Measurements from ENCODE around the gene THBS3.
"Not testable (repeated sequence)": the region's sequence is repeated elsewhere in the genome, so short reads cannot be mapped to it uniquely, and the experiment has no call there.

The THBS3 gene

DNA sequence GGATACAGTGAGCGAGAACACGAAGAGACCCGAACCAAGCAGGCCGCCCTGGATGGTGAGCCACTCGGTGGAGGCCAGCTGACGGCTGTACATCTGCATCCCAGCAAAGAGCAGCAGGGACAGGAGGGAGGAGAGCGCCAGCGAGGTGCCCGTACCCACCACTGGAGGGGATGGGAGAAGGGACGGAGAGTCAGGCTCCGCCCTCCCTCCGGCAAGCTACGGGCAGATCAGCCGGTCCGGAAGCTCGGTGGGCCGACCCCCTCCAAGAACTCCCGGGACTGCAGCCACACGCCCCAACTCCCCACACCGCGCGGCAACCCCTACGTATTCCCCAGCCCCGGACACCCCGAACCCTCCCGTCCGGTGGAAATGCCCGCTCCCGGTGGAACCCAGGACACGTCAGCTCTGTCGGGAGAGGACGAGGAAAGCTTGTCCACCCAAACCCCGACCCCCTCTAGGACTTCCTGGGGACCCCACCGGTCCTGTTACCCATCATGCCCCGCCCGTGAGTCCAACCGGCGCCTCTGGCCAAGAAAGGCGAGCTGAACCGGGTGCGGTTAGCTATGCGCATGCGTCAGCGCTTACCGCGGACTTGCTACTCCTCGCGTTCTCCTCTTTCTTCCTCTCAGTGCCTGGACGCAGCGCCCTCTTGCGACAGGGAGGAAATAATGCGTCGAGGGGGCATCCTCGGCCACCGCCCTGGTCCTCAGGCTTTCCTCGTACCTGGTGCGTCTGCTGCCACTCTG lies 34.8 kb downstream of the THBS3 start, which contains the start of gene KRTCAP2:
TSS of gene KRTCAP2 (minus strand) at position 573 of the 746 bp plus-strand sequence. CDS start at position 493, 80 bp downstream.
- peak; percentile 97 for DNase-seq

DNA sequence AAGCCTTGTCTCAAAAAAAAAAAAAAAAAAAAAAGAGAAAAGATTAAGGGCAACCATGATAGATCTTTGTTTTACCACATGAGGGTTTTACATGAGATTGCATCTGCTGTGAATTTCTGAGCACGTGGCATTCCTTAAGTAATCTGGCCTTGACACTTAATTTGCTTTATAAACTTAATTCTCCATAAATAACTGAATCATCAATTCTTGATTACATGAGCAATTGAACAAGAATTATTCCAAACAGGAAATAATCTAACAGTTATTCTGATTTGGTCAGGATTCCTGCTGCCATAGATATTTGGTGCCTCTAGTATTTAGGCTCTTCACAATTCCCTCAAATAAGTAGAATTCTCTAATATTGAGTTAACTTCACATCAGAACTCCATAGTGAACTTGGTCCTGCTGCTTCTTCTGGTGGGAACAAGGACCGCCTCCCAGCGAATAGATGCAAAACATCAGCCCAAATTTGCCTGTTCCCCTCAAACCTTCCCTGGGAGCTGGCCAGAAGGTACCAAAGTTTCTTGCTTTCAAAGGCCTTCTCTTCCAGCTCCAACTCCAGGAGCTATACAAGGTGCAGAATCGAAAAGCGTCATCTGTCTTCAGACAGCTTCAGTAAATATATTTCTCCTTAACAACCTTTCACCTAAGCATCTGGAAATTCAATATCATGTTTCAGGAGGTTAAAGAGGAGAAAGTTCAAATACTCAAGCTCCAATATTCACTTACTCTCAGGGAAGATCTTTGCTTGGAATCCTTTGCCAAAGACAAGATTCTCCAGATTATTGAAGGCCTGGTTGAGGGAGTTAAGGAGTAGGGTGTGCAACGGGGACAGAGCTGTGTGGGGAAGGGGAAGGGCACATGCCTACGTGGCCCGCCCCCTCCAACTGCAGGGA lies 35.6 kb downstream of the THBS3 start:
- no peak for DNase-seq

DNA sequence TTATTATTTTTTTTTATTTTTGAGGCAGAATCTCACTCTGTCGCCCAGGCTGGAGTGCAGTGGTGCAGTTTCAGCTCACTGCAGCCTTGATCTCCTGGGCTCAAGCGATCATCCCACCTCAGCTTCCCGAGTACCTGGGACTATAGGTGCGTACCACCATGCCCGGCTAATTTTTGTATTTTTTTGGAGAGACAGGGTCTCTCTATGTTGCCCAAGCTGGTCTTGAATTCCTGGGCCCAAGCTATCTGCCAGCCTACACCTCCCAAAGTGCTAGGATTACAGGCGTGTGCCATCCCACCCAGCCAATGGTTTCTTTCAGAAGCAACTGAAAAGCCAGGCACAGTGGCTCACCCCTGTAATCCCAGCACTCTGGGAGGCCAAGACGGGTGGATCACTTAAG lies 36.9 kb downstream of the THBS3 start:
- DNase-seq = no peak

DNA sequence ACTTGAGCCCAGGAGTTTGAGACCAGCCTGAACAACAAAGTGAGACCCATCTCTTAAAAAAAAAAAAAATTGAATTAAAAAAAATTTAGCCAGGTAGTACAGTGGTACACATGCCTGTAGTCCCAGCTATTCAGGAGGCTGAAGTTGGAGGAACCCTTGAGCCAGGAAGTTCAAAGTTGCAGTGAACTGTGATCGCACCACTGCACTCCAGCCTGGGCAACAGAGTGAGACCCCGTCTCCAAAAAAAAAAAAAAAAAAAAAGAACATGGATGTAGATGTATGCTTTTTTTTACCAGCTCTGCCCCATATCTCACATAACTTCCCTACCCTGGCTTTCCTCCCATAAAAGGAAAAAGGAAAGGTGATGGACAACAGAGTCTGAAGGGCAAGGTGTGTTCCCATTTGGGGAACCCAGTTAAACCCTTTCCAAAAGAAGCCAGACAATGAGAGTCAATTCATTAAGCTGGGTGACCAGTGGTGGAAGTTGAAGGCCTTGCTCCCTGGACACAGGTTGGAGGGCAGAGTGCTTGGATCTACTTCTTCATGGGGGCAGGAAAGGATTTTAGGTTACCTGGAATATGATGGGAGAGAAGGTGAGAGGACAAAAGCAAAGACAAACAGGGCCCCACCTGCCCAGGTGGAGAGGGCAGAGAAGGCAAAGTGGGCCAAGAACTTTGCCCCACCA lies 37.5 kb downstream of the THBS3 start:
- no peak for DNase-seq

DNA sequence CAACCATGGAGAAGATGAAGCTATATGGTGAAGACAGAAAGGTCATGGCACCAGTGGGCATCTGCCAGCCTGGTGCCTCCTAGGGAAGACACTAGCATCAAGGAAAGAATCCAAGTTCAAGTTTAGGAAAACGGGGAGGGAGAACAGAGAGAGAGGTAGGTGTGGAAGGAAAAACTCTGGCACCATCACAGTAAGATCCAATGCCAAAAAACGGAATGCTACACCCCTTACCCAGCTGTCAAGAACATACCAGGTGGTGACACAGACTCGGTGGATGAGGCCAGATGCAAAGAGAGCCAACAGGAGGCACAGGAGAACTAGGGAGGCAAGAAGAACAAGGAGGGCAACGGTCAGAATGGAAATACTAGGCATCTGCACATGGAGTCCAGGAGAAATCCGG lies 38.2 kb downstream of the THBS3 start:
- DNase-seq = no peak

DNA sequence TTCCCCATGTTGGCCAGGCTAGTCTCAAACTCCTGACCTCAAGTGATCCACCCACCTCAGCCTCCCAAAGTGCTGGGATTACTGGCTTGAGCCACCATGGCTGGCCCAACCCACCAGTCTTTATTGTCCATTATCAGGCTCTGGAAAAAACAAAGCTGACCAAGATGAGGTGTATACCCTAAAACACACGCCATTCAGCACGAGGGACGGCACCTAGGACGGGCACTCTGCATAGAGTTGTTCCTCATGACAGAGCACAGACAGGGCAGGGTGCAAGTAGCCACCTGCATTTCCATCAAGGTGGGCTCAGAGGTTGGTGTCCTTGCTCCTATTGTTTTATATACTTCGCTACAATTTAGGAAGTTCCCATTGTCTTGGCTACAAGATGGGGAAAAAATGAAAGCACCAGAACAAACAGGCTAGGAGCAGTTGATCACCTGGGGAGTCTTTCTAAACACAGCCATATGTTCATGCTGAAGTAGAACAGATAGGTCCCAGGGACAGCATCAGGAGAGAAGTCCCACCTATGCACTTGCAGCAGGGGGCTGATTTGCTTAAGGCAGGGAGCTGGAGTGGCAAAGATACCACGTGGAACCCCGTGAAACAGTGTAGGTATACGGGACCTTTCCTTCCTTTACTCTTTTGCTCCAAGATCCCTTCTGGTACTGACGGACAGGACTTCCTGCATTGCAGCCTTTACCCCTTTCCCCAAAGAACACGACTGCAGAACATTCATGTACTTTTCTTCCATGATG lies 39.1 kb downstream of the THBS3 start:
- DNase-seq = no peak

DNA sequence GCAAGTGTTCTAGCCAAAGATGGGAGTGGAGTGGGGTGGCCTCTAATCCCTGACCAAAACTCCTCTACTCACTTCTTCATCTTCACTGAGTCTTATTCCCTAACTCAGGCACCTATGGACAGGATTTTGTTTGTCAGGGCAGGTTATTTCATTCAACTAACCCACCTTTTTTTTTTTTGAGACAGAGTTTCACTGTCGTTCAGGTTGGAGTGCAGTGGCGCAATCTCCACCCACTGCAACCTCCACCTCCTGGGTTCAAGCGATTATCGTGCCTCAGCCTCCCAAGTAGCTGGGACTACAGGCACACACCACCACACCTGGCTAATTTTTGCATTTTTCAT lies 39.6 kb downstream of the THBS3 start:
- not testable (repeated sequence) for DNase-seq

DNA sequence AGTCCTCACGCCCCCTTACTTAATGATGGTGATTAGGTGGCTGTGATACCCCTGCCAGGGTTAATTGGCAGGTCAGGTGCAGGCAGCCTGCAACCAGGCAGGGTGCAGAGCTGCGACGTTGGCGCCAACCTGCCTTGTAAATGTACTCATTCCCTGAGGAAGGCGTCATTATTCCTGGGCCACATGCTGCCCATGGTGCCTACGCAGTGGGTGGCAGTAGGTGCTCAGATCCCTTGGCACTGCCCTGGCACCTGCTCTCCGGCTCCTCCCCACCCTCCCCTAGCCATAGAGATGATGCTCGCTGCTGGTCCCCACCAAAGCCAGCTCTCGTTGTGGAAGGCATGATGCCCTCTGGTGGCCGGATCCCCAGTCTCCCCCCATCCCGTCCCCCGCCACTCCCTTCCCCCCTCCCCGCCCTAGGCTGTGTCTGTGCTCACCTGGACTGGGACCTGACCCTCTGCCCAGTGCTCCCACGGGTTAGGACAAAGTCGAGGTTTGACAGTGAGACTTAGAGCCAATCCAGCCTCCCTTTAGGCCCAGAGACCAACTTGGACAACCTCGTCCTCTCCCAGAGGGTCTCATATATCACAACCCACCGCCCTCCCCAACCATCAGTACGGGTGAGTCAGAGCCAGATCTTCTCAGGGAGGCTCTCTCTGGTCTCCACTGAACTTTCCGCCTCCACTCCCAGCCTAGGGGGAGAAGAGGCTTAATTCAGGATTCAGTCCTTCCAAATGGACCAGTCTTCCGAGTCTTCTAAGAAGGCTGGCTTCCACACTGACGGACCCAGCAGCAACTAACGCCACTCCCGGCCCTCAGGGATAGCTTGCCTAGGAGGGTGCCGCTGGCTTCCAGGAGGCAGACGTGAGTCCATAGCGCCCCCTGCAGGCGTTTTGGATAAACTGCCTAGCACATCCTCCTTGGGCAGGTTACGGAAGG lies 40.3 kb downstream of the THBS3 start:
- peak; percentile 89 for DNase-seq

DNA sequence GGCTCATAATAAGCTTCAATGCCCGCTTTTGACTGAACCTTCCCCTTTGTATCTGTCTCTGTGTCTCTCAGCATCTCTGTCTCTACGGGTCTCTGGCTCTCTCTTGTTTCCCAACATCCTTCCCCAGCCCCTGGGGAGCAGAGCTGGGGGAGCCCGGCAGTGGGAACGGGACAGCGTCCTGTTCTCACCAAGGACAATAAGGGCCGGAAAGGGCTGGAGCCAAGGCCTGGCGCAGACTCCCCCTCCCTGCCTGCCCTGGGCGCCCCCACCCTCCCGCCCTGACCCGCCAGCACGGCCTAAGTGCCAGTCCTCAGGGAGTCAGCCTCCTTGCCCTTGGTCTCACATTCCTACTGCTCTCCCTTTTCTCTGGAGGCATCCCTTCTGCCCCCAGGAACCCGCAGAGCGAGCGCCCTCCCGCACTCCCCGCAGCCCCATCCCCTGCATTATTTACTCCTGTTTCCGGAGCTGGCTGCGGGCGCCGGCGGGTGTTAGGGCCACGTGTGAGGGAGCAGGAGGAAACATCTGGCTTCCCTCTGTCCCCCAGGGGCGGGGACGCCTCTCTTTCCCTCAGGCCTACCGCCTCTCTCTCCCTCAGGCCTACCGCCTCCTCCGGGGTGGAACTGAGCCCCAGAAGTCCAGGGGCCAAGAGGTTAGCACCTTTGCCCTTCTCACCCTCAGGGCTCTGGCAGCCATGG lies 41.1 kb downstream of the THBS3 start:
- DNase-seq = no peak

DNA sequence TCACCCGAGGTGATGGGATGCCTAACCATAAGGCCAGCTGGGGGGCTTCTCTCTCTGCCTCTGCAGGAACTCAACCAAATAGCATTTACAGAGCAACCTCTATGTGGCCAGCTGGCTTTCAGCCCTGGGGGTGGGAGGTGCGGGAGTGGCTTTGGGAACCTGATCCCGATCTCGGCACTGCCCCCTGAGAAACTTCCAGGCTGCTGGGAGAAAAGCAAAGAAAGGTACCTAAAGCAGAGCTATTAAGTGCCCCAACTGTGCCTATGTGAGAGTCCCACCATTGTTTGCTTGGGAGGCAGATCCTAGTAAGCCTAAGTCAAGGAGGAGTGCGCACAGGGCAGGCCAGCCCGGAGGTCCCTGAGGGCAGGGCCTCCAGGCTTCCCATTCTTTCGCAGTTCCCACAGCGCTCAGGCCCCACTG lies 41.6 kb downstream of the THBS3 start:
- DNase-seq = no peak

DNA sequence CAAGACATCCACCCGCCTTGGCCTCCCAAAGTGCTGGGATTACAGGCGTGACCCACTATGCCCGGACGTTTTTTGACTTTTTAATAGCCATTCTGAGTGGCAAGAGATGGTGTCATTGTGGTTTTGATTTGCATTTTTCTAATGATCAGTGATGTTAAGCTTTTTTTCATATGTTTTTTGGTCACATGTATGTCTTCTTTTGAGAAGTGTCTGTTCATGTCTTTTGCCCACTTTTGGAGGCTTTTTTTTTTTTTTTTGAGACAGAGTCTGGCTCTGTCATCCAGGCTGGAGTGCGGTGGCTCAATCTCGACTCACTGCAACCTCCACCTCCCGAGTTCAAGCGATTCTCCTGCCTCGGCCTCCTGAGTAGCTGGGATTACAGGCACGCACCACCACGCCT lies 43.1 kb downstream of the THBS3 start:
- DNase-seq = not testable (repeated sequence)

DNA sequence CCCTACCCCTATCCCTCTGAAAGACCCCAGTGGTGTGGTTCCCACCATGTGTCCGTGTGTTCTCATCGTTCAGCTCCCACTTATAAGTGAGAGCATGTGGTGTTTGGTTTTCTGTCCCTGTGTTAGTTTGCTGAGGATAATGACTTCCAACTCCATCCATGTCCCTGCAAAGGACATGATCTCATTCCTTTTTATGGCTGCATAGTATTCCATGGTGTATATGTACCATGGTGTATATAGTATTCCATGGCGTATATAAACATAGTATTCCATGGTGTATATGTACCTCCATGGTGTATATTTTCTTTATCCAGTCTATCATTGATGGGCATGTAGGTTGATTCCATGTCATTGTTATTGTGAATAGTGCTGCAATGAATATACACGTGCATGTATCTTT lies 43.9 kb downstream of the THBS3 start:
- DNase-seq = not testable (repeated sequence)

DNA sequence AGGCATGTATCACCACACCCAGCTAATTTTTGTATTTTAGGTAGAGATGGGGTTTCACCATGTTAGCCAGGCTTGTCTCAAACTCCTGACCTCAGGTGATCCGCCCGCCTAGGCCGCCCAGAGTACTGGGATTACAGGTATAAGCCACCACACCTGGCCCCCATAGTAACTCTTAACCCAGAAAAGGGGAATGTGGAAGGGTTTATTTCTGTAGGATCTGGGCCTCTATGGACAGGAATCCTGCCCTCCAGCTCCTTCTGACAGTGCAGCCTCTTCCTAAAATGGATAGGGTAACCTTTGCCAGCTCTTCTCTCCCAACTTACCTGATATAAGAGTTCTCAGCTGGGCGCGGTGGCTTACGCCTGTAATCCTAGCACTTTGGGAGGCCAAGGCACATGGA lies 45.1 kb downstream of the THBS3 start:
- DNase-seq = not testable (repeated sequence)

DNA sequence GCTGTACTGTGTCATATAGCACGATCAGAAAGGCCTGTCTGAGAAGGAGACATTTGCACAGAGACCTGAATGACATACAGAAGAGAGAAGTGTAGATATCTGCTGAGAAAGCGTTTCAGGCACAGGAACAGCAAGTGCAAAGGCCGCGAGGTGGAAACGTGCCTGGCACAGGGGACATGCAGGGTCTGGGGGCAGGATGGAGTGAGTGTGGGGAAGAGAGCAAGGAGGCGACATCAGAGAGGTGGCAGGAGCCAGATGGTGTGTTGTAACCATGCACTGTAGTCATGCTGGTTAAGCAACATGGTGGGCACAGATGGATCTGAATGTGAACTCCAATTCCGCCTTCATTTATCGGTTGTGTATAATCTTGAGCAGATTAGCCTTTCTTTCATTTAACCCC lies 47.6 kb downstream of the THBS3 start:
- no peak for DNase-seq

DNA sequence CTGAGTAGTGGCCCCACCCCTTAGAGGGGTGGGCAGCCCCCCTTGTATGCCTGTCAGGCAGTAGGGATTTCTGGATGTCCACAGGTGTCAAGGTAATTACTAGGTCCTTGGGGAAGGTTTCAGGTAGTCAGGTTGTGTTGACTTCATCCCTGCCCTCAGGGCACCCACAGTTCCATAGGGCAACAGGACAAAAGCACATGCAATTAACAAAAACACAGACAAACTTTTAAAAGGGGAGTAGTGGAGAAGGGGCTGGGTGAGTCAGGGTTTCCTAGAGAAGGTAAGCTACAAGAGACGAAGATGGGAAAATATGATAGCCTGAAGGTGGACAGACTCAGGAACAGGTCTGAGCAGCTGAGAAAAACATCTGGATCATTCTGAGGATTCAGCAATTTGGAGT lies 48.7 kb downstream of the THBS3 start:
- DNase-seq = no peak

DNA sequence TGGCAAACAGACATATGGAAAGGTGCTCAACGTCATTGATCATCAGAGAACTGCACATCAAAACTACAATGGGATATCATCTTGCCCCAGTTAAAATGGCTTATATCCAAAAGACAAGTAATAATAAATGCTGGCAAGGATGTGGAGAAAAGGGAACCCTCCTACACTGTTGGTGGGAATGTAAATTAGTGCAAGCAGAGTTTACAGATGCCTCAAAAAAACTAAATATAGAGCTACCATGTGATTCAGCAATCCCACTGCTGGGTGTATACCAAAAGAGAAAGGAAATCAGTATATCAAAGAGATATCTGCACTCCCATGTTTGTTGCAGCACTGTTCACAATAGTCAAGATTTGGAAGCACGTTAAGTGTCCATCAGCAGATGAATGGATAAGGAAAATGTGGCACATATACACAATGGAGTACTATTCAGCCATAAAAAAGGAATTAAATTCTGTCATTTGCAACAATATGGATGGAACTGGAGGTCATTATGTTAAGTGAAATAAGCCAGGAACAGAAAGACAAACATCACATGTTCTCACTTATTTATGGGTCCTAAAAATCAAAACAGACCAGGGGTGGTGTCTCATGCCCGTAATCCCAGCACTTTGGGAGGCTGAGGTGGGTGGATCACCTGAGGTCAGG lies 51.6 kb downstream of the THBS3 start:
- DNase-seq = not testable (repeated sequence)
